ENCODE data around the gene FAM32A.

Gene FAM32A

GRCh38 chr19:16185123-16185767, at the start of gene FAM32A:
Gene FAM32A, plus strand, starts transcription at chr19:16185410. Its CDS starts 33 bp downstream, at chr19:16185443.
- peak; percentile 98 for DNase-seq (ENCODE audit: low spot score)

GRCh38 chr19:16135430-16136127, 49.6 kb upstream of the FAM32A start:
- no peak for DNase-seq (ENCODE audit: low spot score)

GRCh38 chr19:16136185-16136999, 48.8 kb upstream of the FAM32A start:
- DNase-seq (ENCODE audit: low spot score): no peak

GRCh38 chr19:16139752-16140151, 45.5 kb upstream of the FAM32A start:
- DNase-seq (ENCODE audit: low spot score): no peak

GRCh38 chr19:16141043-16141442, 44.2 kb upstream of the FAM32A start:
- no peak for DNase-seq (ENCODE audit: low spot score)

GRCh38 chr19:16142032-16142580, 43.1 kb upstream of the FAM32A start:
- DNase-seq (ENCODE audit: low spot score): no peak

GRCh38 chr19:16143399-16144215, 41.6 kb upstream of the FAM32A start, which contains the start of gene HSH2D:
Gene HSH2D, plus strand, starts transcription at chr19:16143685. Its CDS starts 5,066 bp downstream, at chr19:16148751.
- DNase-seq (ENCODE audit: low spot score): no peak

- DNase-seq (ENCODE audit: low spot score): no peak
These were observed 41.0 kb upstream of the FAM32A start for GRCh38 chr19:16144216-16144581.

GRCh38 chr19:16146112-16146511, 39.1 kb upstream of the FAM32A start:
- DNase-seq (ENCODE audit: low spot score): no peak

GRCh38 chr19:16148443-16149229, 36.6 kb upstream of the FAM32A start:
- no peak for DNase-seq (ENCODE audit: low spot score)

GRCh38 chr19:16153582-16154336, 31.5 kb upstream of the FAM32A start:
- no peak for DNase-seq (ENCODE audit: low spot score)

- DNase-seq (ENCODE audit: low spot score): no peak
These were observed 30.7 kb upstream of the FAM32A start for GRCh38 chr19:16154557-16154956.

- DNase-seq (ENCODE audit: low spot score): no peak
These were observed 30.1 kb upstream of the FAM32A start for GRCh38 chr19:16155128-16155527.

- no peak for DNase-seq (ENCODE audit: low spot score)
These were observed 28.3 kb upstream of the FAM32A start for GRCh38 chr19:16156904-16157303.

- DNase-seq (ENCODE audit: low spot score): no peak
These were observed 27.6 kb upstream of the FAM32A start for GRCh38 chr19:16157601-16158000.

- no peak for DNase-seq (ENCODE audit: low spot score)
These were observed 25.6 kb upstream of the FAM32A start for GRCh38 chr19:16159655-16160054.

GRCh38 chr19:16160445-16160942, 24.7 kb upstream of the FAM32A start:
- DNase-seq (ENCODE audit: low spot score): no peak

- peak; percentile 58 for DNase-seq (ENCODE audit: low spot score)
These were observed 24.2 kb upstream of the FAM32A start for GRCh38 chr19:16160943-16161560.

- DNase-seq (ENCODE audit: low spot score): no peak
These were observed 23.4 kb upstream of the FAM32A start for GRCh38 chr19:16161840-16162239.
